ENCODE data around the gene LMX1A.

DNA sequence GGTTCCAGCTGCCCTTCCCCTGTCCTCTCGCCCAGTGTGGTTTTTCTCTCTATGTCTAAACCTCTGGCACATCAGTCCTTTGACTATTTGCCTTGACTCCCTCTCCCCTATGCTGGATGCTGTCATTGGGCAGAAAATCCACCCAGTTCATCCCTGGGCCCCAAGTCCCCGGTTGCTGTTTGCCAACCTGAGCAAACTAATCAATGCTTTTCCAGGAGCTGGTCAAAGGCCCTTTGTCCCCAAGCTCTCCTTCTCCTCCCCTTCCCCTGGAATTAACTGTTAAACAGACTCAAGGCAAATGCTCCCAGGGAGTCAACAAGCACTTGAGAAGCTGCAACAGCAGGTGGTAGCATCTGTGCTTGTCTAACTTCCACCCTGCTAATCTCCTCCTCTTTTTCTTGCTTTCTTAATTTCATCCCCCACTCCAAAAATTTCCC lies 102.7 kb downstream of the LMX1A start:
- TF ChIP-seq, protein P1, sequence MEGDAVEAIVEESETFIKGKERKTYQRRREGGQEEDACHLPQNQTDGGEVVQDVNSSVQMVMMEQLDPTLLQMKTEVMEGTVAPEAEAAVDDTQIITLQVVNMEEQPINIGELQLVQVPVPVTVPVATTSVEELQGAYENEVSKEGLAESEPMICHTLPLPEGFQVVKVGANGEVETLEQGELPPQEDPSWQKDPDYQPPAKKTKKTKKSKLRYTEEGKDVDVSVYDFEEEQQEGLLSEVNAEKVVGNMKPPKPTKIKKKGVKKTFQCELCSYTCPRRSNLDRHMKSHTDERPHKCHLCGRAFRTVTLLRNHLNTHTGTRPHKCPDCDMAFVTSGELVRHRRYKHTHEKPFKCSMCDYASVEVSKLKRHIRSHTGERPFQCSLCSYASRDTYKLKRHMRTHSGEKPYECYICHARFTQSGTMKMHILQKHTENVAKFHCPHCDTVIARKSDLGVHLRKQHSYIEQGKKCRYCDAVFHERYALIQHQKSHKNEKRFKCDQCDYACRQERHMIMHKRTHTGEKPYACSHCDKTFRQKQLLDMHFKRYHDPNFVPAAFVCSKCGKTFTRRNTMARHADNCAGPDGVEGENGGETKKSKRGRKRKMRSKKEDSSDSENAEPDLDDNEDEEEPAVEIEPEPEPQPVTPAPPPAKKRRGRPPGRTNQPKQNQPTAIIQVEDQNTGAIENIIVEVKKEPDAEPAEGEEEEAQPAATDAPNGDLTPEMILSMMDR (IDR thresholded peaks at IDR 0.05; ENCODE audit: low read depth, low read length): no peak
- no peak for TF ChIP-seq POLR2A (IDR thresholded peaks at IDR 0.05; ENCODE audit: extremely low read depth, insufficient read length)

Measured in NB4 (cell line).